ENCODE measurements around the gene CDC42BPA. TPM values are rescaled to one million over a fixed set of nuclear protein-coding genes. Genes with fewer than 3 reads are reported as not detected.
"Not testable (repeated sequence)": the region's sequence is repeated elsewhere in the genome, so short reads cannot be mapped to it uniquely, and the experiment has no call there.

The CDC42BPA gene
- total RNA-seq, 2 donors from 2014 or later: 2.7 to 2.9 TPM

GRCh38 chr1:226999579-226999978, 318.7 kb downstream of the CDC42BPA start:
- not testable (repeated sequence) for H3K36me3 Mint-ChIP-seq (ENCODE audit: low read depth); H3K4me3 Mint-ChIP-seq; ATAC-seq (replicated peaks); H3K27me3 Mint-ChIP-seq; H3K9me3 Mint-ChIP-seq; H3K27ac Mint-ChIP-seq; H3K4me1 Mint-ChIP-seq

DNA sequence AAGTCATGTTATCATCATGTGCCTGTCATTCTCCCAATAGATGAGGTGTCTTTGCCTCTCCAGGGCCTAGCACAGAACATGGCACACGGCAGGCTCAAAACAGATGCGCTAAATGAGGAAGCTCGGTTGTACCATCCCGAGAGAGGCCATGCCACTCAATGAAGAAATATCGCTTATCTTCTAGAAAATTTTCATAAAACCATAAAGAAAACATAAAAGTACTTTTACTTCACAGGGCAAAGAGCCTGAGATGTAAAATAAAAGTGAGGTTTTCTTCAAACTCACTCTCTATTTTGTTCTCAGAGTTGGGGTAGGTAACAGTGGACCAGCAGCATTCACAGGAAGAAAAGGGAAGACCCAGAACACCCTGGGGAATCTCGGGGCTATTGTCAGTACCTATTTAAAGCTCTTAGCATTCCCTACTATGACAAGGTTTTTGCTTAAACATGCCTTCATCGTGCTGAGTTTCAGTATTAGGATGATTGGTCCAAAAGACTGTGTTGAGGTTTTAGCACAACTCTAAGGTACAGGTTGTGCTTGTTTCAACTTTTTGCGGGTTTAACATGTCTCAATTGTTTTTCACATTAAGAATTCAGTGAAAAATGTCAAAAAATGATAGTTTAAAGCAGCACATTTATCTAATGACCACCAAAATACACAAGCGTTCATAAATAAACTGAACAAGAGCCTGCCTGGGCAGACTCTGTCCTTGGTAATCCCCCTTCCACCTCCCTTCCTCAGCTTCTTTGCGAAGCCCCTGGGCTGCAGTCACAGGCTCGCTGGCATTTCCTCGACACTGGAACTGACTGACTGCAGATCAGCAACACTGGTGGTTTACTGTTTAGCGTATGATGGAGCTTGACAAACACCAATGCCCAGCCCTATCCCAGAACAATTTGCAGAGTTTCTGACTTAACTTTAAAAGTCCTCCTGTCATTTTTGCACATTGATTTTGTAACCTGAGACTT, 322.6 kb downstream of the CDC42BPA start:
- Mint-ChIP-seq H3K4me1 (peaks cover 1% of the 10 kb centered on the region), H3K9me3 (no peaks in the 10 kb centered on the region), H3K4me3 (no peak overlapping the region), H3K36me3 (ENCODE audit: low read depth) (no peaks in the 10 kb centered on the region), H3K27ac (peak overlapping the region; percentile 20), H3K27me3 (peaks cover 3% of the 10 kb centered on the region)
- peak; percentile 93 for ATAC-seq (replicated peaks)

GRCh38 chr1:226994586-226995364, 323.5 kb downstream of the CDC42BPA start:
- H3K27me3 Mint-ChIP-seq: peaks cover 3% of the 10 kb centered on the region
- H3K36me3 Mint-ChIP-seq (ENCODE audit: low read depth): no peaks in the 10 kb centered on the region
- H3K4me3 Mint-ChIP-seq: no peak overlapping the region
- H3K9me3 Mint-ChIP-seq: no peaks in the 10 kb centered on the region
- ATAC-seq (replicated peaks): no peak
- H3K27ac Mint-ChIP-seq: peak overlapping the region; percentile 20
- peaks cover 8% of the 10 kb centered on the region for H3K4me1 Mint-ChIP-seq

- H3K27me3 Mint-ChIP-seq: peaks cover 3% of the 10 kb centered on the region
- peaks cover 16% of the 10 kb centered on the region for H3K4me1 Mint-ChIP-seq
- ATAC-seq (replicated peaks): no peak
- no peaks in the 10 kb centered on the region for H3K9me3 Mint-ChIP-seq
- H3K4me3 Mint-ChIP-seq: no peak overlapping the region
- H3K27ac Mint-ChIP-seq: no peak overlapping the region
- H3K36me3 Mint-ChIP-seq (ENCODE audit: low read depth): no peaks in the 10 kb centered on the region
These were observed 324.3 kb downstream of the CDC42BPA start for GRCh38 chr1:226993814-226994585.

DNA sequence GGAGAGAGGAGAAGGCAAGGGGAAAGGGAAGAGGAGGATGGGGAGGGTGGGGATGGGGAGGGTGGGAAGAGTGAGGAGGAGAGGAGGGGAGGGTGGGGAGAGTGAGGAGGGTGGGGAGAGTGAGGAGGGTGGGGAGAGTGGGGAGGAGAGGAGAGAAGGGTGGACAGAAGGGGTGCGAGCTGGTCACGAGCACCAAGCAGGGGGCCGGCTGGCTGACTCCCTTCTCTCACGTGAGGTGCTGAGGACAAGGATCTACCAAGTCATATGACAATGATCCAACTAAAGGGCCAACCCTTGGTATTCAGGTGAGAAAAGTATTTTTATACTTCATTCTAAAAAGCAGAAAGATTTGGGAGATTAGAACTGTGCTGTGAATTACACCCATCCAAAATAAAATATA, 326.4 kb downstream of the CDC42BPA start:
- Mint-ChIP-seq H3K4me1 (peaks cover 18% of the 10 kb centered on the region), H3K36me3 (ENCODE audit: low read depth) (peaks cover 8% of the 10 kb centered on the region), H3K27ac (no peak overlapping the region), H3K4me3 (no peak overlapping the region), H3K9me3 (no peaks in the 10 kb centered on the region), H3K27me3 (no peaks in the 10 kb centered on the region)
- ATAC-seq (replicated peaks): no peak

DNA sequence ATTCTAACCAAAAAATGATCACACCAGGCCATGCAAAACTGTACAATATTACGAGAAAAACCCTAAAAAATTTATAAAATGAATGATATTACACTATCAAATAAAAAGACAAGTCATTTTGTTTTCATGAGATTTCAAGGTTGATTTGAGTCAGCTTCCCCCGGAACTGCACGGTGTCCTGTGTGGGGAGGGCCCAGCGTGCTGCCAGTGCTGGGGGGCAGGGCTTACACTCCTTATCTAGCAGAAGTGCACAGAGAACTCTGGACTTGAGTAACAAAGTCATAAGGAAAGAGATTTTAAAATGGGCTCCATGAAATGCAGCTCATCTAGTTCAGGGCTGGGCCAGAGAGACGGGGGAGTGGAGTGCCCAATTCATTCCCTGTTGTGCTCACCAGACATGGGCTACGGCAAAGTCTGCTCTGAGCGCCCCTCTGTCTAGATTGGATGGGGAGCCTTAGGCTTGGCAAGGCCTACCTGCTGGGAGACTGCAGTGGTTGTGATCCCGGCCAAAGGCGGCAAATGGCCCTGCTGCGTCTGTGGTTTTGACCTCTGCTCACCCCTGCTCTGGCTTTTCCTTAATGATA, 328.1 kb downstream of the CDC42BPA start:
- no peaks in the 10 kb centered on the region for H3K9me3 Mint-ChIP-seq
- ATAC-seq (replicated peaks): peak; percentile 98
- no peaks in the 10 kb centered on the region for H3K27me3 Mint-ChIP-seq
- H3K4me1 Mint-ChIP-seq: peaks cover 18% of the 10 kb centered on the region
- peaks cover 21% of the 10 kb centered on the region for H3K36me3 Mint-ChIP-seq (ENCODE audit: low read depth)
- H3K27ac Mint-ChIP-seq: peak overlapping the region; percentile 42
- H3K4me3 Mint-ChIP-seq: peak overlapping the region; percentile 62

- Mint-ChIP-seq H3K4me3 (peak overlapping the region; percentile 62), H3K9me3 (no peaks in the 10 kb centered on the region), H3K27ac (peak overlapping the region; percentile 42), H3K4me1 (peaks cover 18% of the 10 kb centered on the region), H3K27me3 (no peaks in the 10 kb centered on the region), H3K36me3 (ENCODE audit: low read depth) (peaks cover 21% of the 10 kb centered on the region)
- no peak for ATAC-seq (replicated peaks)
These were observed 329.0 kb downstream of the CDC42BPA start for GRCh38 chr1:226989085-226989920.

- H3K4me1 Mint-ChIP-seq: peaks cover 18% of the 10 kb centered on the region
- no peaks in the 10 kb centered on the region for H3K9me3 Mint-ChIP-seq
- H3K4me3 Mint-ChIP-seq: no peak overlapping the region
- H3K27ac Mint-ChIP-seq: peak overlapping the region; percentile 42
- peaks cover 21% of the 10 kb centered on the region for H3K36me3 Mint-ChIP-seq (ENCODE audit: low read depth)
- no peak for ATAC-seq (replicated peaks)
- H3K27me3 Mint-ChIP-seq: no peaks in the 10 kb centered on the region
These were observed 330.0 kb downstream of the CDC42BPA start for GRCh38 chr1:226988334-226988666.

GRCh38 chr1:226987623-226988333, 330.5 kb downstream of the CDC42BPA start:
- Mint-ChIP-seq H3K9me3 (no peaks in the 10 kb centered on the region), H3K4me1 (peaks cover 18% of the 10 kb centered on the region), H3K27me3 (no peaks in the 10 kb centered on the region), H3K36me3 (ENCODE audit: low read depth) (peaks cover 26% of the 10 kb centered on the region), H3K4me3 (no peak overlapping the region), H3K27ac (peak overlapping the region; percentile 42)
- ATAC-seq (replicated peaks): no peak

DNA sequence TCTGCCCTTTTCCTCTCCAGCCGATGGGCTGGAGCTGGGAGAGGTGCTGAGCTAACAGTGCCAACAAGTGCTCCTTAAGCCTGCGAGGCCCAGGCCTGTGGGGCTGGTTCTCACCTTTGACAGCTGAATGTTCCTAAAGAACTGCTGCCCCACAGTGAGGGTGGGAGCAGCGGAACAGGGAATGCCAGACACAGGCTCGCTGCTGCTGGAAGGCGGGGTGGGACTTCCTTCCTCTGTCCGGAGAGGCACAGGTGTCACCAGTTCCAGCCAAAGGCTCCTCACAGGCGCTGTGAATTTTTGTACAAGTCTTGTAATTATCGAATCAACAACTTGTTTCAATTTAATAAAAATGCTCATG, 331.1 kb downstream of the CDC42BPA start:
- ATAC-seq (replicated peaks): no peak
- H3K4me1 Mint-ChIP-seq: peaks cover 18% of the 10 kb centered on the region
- H3K4me3 Mint-ChIP-seq: no peak overlapping the region
- no peak overlapping the region for H3K27ac Mint-ChIP-seq
- peaks cover 26% of the 10 kb centered on the region for H3K36me3 Mint-ChIP-seq (ENCODE audit: low read depth)
- H3K9me3 Mint-ChIP-seq: no peaks in the 10 kb centered on the region
- no peaks in the 10 kb centered on the region for H3K27me3 Mint-ChIP-seq

- Mint-ChIP-seq H3K4me3 (no peak overlapping the region), H3K9me3 (no peaks in the 10 kb centered on the region), H3K27me3 (no peaks in the 10 kb centered on the region), H3K27ac (no peak overlapping the region), H3K4me1 (peaks cover 18% of the 10 kb centered on the region), H3K36me3 (ENCODE audit: low read depth) (peaks cover 26% of the 10 kb centered on the region)
- no peak for ATAC-seq (replicated peaks)
These were observed 331.7 kb downstream of the CDC42BPA start for GRCh38 chr1:226986496-226987178.

DNA sequence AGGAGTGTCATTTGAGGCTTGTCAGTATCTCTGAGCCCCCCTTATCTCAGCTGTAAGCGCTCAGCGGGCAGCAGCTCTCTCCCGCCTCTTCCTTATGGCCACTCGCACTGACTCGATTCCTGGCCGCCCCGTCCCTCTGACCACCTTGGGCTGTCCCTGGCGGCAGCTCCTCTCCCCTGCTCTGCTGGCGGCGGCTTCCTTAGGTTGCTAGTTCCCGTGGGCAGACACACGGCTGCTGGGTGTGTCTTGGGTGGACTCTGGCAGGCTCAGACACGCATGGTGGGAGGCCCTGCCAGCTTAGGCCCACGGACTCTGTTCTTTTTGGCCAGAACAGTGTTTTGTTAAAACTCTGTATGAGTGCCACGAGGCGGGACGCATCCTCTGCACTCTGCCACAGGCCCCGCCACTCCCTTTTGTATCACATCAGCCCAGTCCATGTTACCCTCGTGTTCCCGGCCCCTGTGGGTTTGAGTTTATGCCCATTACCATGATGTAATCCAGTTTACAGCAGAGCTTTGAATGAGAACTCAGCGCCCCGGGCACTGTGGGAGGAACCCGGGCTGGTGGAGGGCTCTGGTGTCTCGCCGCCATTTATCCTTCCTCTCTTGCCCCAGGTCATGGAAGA, 332.3 kb downstream of the CDC42BPA start:
- Mint-ChIP-seq H3K27me3 (no peaks in the 10 kb centered on the region), H3K4me1 (peaks cover 18% of the 10 kb centered on the region), H3K36me3 (ENCODE audit: low read depth) (peaks cover 26% of the 10 kb centered on the region), H3K27ac (no peak overlapping the region), H3K9me3 (no peaks in the 10 kb centered on the region), H3K4me3 (no peak overlapping the region)
- ATAC-seq (replicated peaks): no peak

Measured in activated T-helper 17 cell treated with anti-CD3 and anti-CD28 coated beads, Interleukin-2, amount 50 U/mL, for 72 hours (primary cell).